MM.1S (cell line): ENCODE measurements around the gene PLEKHA1.

ENCODE experiments used
- CTCF ChIP-seq: fragments of 300-600 bp; sonication (generic); IDR thresholded peaks from 2 replicates; pipeline ENCODE4 v1.5.1; 2016; ENCODE audit warnings: antibody characterized with exemption, low read length, mixed read lengths
- EZH2 ChIP-seq: fragments of 300-600 bp; sonication (generic); optimal IDR thresholded peaks from 2 replicates; pipeline ENCODE3; 2017; ENCODE audit warnings: low read depth, mild to moderate bottlenecking, antibody characterized with exemption, low read length, mixed read lengths
- EZH2phosphoT487 ChIP-seq: fragments of 300-600 bp; sonication (generic); IDR thresholded peaks from 2 replicates; pipeline ENCODE4 v1.6.1; 2018; ENCODE audit warnings: antibody characterized with exemption, low read length

- no peak for TF ChIP-seq EZH2
- no peak for TF ChIP-seq CTCF
- no peak for TF ChIP-seq EZH2phosphoT487
These were observed 28.1 kb downstream of the PLEKHA1 start for GRCh38 chr10:122402548-122403131.
